WTC11 (cell line): ENCODE results near the gene BTNL9.

Source experiments
- GABPB1 ChIP-seq: sonication (generic); formaldehyde crosslinking; IDR thresholded peaks from 2 replicates; pipeline ENCODE4 v1.8.1; 2023; ENCODE audit warnings: mild to moderate bottlenecking, missing genetic modification reagents
- ZNF671 ChIP-seq: fragments of 250-450 bp; sonication (Bioruptor Pico); IDR thresholded peaks from 2 replicates; pipeline ENCODE4 v1.8.0; 2021; ENCODE audit warnings: mild to moderate bottlenecking

GRCh38 chr5:181051841-181052671 is 12.0 kb downstream of the BTNL9 start:
- TF ChIP-seq GABPB1 (CRISPR knock-in tag) (no peak), ZNF671 (CRISPR knock-in tag) (no peak)
